CD14-positive monocyte (primary cell): ENCODE measurements around the gene STOX2. TPM values are rescaled to one million over a fixed set of nuclear protein-coding genes. Genes with fewer than 3 reads are reported as not detected.

Experiments
- DNase-seq, 3 donors: peaks; one replicate each; pipeline ENCODE4 v3.0.0-alpha.2; 2011 to 2022
- H2AFZ ChIP-seq: 2 replicates; pipeline ENCODE4 v1.6.0; 2012; ENCODE audit warnings: mild to moderate bottlenecking, low read depth, low read length, inconsistent platforms; ENCODE audit not compliant: insufficient read depth, poor library complexity, severe bottlenecking
- H3K27ac ChIP-seq, 2 donors: 1 replicate in 1 of 2; 2 replicates in 1 of 2; pipeline ENCODE4 v1.5.1; 2012 to 2013; ENCODE audit warnings: low read length in 2 of 2, control low read depth in 1 of 2, inconsistent platforms in 1 of 2, low read depth in 1 of 2, mild to moderate bottlenecking in 1 of 2
- H3K27me3 ChIP-seq, 2 donors: one replicate each; pipeline versions ENCODE4 v1.6.0 to v1.6.1; 2011 to 2013; ENCODE audit warnings: low read length in 2 of 2; ENCODE audit not compliant: control insufficient read depth in 2 of 2, insufficient read depth in 2 of 2
- H3K36me3 ChIP-seq, 2 donors: replicated peaks in 1 of 2; 1 replicate in 1 of 2; 2 replicates in 1 of 2; pipeline versions ENCODE4 v1.5.1 to v1.6.1; 2012 to 2013; ENCODE audit warnings: low read length in 2 of 2, control low read depth in 1 of 2, inconsistent platforms in 1 of 2, mild to moderate bottlenecking in 1 of 2; ENCODE audit not compliant: insufficient read depth in 2 of 2, control insufficient read depth in 1 of 2
- H3K4me1 ChIP-seq, 2 donors: 1 replicate in 1 of 2; 2 replicates in 1 of 2; pipeline versions ENCODE4 v1.5.1 to v1.6.1; 2012 to 2013; ENCODE audit warnings: low read length in 2 of 2, control low read depth in 1 of 2, inconsistent platforms in 1 of 2, mild to moderate bottlenecking in 1 of 2, moderate library complexity in 1 of 2; ENCODE audit not compliant: insufficient read depth in 2 of 2, control insufficient read depth in 1 of 2
- H3K4me2 ChIP-seq: replicated peaks from 2 replicates; pipeline ENCODE3; 2012; ENCODE audit warnings: low read length, moderate library complexity, mild to moderate bottlenecking; ENCODE audit not compliant: poor library complexity, severe bottlenecking; ENCODE audit errors: extremely low read depth
- H3K4me3 ChIP-seq, 3 experiments: fragments of 200-600 bp in 1 of 3; sonication (generic) in 1 of 3; replicated peaks in 1 of 3; 1 replicate in 2 of 3; 2 replicates in 1 of 3; pipeline ENCODE4 v1.5.1; 2011 to 2013; ENCODE audit warnings: low read length in 3 of 3, mild to moderate bottlenecking in 3 of 3, control low read depth in 2 of 3, low read depth in 2 of 3, inconsistent platforms in 1 of 3, moderate library complexity in 1 of 3
- H3K79me2 ChIP-seq: 2 replicates; pipeline ENCODE4 v1.6.0; 2012; ENCODE audit warnings: mild to moderate bottlenecking, control low read depth, inconsistent platforms, low read length, moderate library complexity; ENCODE audit not compliant: insufficient read depth
- H3K9ac ChIP-seq: 2 replicates; pipeline ENCODE4 v1.6.0; 2017; ENCODE audit warnings: low read length, mild to moderate bottlenecking; ENCODE audit not compliant: insufficient read depth, poor library complexity, severe bottlenecking
- H3K9me3 ChIP-seq, 2 donors: replicated peaks in 1 of 2; 1 replicate in 1 of 2; 2 replicates in 1 of 2; pipeline versions ENCODE4 v1.5.1 to v1.6.1; 2012 to 2013; ENCODE audit warnings: low read length in 2 of 2, control low read depth in 1 of 2; ENCODE audit not compliant: control insufficient read depth in 1 of 2, insufficient read depth in 1 of 2
- H4K20me1 ChIP-seq: 2 replicates; pipeline ENCODE4 v1.6.0; 2012; ENCODE audit warnings: mild to moderate bottlenecking, low read length, control low read depth, moderate library complexity; ENCODE audit not compliant: insufficient read depth
- H3K27ac Mint-ChIP-seq, 7 donors: one replicate each; pipeline ENCODE4 v1.8.0; 2020; ENCODE audit warnings: mild to moderate bottlenecking in 7 of 7, mixed read lengths in 7 of 7, moderate library complexity in 6 of 7, inconsistent platforms in 2 of 7
- H3K27me3 Mint-ChIP-seq, 3 donors: one replicate each; pipeline ENCODE4 v1.8.0; 2021 to 2022; ENCODE audit warnings: low read depth in 3 of 3, mild to moderate bottlenecking in 3 of 3, mixed read lengths in 3 of 3, moderate library complexity in 3 of 3, inconsistent platforms in 1 of 3
- H3K36me3 Mint-ChIP-seq, 2 donors: one replicate each; pipeline ENCODE4 v1.8.0; 2020; ENCODE audit warnings: mixed read lengths in 2 of 2, inconsistent platforms in 1 of 2, mild to moderate bottlenecking in 1 of 2
- H3K4me1 Mint-ChIP-seq: one replicate; pipeline ENCODE4 v1.8.0; 2020; ENCODE audit warnings: mild to moderate bottlenecking, mixed read lengths
- H3K4me3 Mint-ChIP-seq, 2 donors: one replicate each; pipeline ENCODE4 v1.8.0; 2020; ENCODE audit warnings: mild to moderate bottlenecking in 2 of 2, mixed read lengths in 2 of 2, moderate library complexity in 1 of 2
- H3K9me3 Mint-ChIP-seq, 7 donors: one replicate each; pipeline ENCODE4 v1.8.0; 2020 to 2022; ENCODE audit warnings: mixed read lengths in 7 of 7, mild to moderate bottlenecking in 6 of 7, moderate library complexity in 6 of 7, inconsistent platforms in 2 of 7
- CTCF ChIP-seq: fragments of 200-600 bp; IDR thresholded peaks from one replicate; pipeline ENCODE4 v1.8.0; 2022; ENCODE audit warnings: antibody characterized with exemption, mild to moderate bottlenecking
- WGBS: methylation state at CpG from one replicate; pipeline ENCODE4 v1.1.5; 2013; ENCODE audit warnings: missing lambda C conversion rate; ENCODE audit not compliant: insufficient coverage; 5-methylcytosine and 5-hydroxymethylcytosine counted together
- intact Hi-C, 2 donors: fragments of 100-400 bp; cut with micrococcal nuclease; formaldehyde crosslinking; loops; one replicate each; pipeline versions ENCODE4 v1.15.0 to v1.15.1; 2023
- polyA plus RNA-seq, 3 donors: library from polyadenylated mRNA; depleted of rRNA in 1 of 3; unstranded in 2 of 3; stranded (reverse) in 1 of 3; fragments of 300-500 nt in 2 of 3; fragments of >200 nt in 1 of 3; fragmentation: Illumina TruSeq in 2 of 3; gene quantifications; 1 replicate in 2 of 3; 2 replicates in 1 of 3; pipeline ENCODE4 v1.2.3, GENCODE V29; 2012 to 2021

The STOX2 gene
- polyA plus RNA-seq, 3 donors: 0.01 TPM; not detected in 2

DNA sequence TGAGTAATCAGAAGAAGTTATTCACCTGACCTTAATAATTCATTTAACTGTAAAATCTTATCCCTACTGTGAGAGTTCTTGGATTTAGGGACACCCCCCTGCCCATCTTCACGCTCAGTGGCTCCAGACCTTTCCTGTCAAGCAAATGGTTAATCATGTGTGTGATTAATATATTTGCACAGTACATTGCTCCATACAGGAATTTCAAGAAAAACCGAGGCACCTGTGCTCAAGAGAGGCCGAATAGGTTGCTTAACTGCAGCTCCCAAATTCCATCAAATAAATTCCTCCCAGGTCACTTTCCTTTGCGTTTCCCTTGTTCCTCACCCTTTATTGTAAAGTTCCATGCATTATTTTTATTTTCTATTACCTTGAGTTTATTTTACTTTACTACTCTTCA, 119.5 kb downstream of the STOX2 start:
- Histone ChIP-seq H3K4me1 (peaks cover 18 to 19% of the 10 kb centered on the region in 2 donors), H3K4me3 (no peak overlapping the region), H3K27ac (no peak overlapping the region), H2AFZ (no peak overlapping the region), H3K36me3 (no peaks in the 10 kb centered on the region), H4K20me1 (no peaks in the 10 kb centered on the region), H3K9ac (no peak overlapping the region), H3K9me3 (no peaks in the 10 kb centered on the region), H3K4me2 (no peak overlapping the region), H3K27me3 (no peaks in the 10 kb centered on the region), H3K79me2 (no peaks in the 10 kb centered on the region)
- no peak for TF ChIP-seq CTCF
- Mint-ChIP-seq H3K27ac (no peak overlapping the region), H3K4me1 (peaks cover 23% of the 10 kb centered on the region), H3K9me3 (no peaks in the 10 kb centered on the region), H3K27me3 (peaks cover 0 to 5% (median 3%) of the 10 kb centered on the region in 3 donors), H3K36me3 (no peaks in the 10 kb centered on the region), H3K4me3 (no peak overlapping the region)
- WGBS: no CpG with 5 or more reads among the region's 4 CpGs
- intact Hi-C loops: no loop called here
- no peak for DNase-seq

DNA sequence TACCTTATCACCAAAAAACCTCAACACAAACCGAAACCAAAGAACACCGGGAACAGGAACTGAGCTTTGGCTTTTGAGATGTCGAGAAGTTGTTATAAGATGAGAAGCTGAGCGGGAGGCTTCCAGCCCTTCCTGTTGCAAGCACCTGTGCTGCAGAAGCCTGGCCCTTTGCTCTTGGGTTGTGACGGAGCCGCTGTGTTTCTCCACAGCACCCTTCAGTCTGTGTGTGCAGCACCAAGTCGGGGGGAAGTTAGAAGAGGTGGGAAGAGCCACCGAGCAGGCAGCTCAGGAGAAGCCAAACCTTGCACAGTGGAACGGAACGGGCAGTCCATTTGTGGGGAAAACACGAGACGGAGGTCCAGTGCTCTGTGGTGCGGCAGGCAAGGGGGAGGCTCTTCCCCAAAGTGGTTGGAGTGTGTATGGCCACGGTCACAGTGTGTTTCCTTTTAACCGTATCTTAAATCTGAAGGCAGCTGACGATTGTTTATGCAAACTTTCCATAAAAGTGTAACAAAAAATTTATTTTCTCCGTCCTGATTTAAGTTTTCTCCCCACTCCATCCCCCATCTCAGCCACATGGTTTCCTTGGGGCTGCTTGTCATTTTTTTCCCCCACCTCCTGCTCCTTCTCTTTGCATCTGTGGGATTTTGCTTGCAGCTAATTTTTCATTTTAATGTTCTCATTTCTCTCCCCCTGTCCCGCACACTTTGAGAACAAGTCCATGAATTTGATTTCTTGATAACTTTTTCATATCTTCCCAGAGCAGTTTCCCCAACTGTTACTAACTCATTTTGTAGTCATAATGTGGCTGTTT, 123.7 kb downstream of the STOX2 start:
- Histone ChIP-seq H3K4me1 (peaks cover 18 to 22% of the 10 kb centered on the region in 2 donors), H3K27me3 (no peaks in the 10 kb centered on the region), H3K36me3 (no peaks in the 10 kb centered on the region), H3K4me3 (peak overlapping the region; percentile 4 to 78 (median 30)), H2AFZ (peak overlapping the region; percentile 93), H3K4me2 (peak overlapping the region; percentile 91), H3K9me3 (no peaks in the 10 kb centered on the region), H3K27ac (peak overlapping the region; percentile 50 to 57), H3K9ac (peak overlapping the region; percentile 50), H4K20me1 (no peaks in the 10 kb centered on the region), H3K79me2 (no peaks in the 10 kb centered on the region)
- H3K27me3 Mint-ChIP-seq: peaks cover 0 to 10% (median 7%) of the 10 kb centered on the region in 3 donors
- H3K9me3 Mint-ChIP-seq: peaks cover 0 to 2% (median 0%) of the 10 kb centered on the region in 7 donors
- WGBS: 0% methylated on average over 13 of the region's 18 CpGs
- no peaks in the 10 kb centered on the region for H3K36me3 Mint-ChIP-seq
- peak overlapping the region; percentile 89 to 95 for H3K4me3 Mint-ChIP-seq
- H3K27ac Mint-ChIP-seq: peak overlapping the region in 6 of 7 donors; percentile 10 to 87 (median 60)
- DNase-seq: peak; percentile 22 to 39 (median 28)
- TF ChIP-seq CTCF: no peak
- H3K4me1 Mint-ChIP-seq: peaks cover 21% of the 10 kb centered on the region
- intact Hi-C loops: no loop called here
